ENCODE measurements around the gene TULP4. TPM values are rescaled to one million over a fixed set of nuclear protein-coding genes. Genes with fewer than 3 reads are reported as not detected.

TULP4 gene
- total RNA-seq, 1 experiment from 2014 or later, result 64.6 TPM

- Histone ChIP-seq H4K5ac (ENCODE audit: insufficient read length, low read depth, low read length) (no peak overlapping the region), H3K4ac (ENCODE audit: low read depth, low read length) (no peak overlapping the region), H2BK120ac (ENCODE audit: low read depth, low read length, poor library complexity, severe bottlenecking) (no peak overlapping the region), H2AFZ (ENCODE audit: low read length) (no peak overlapping the region), H3K18ac (ENCODE audit: insufficient read length, low read depth, low read length) (no peak overlapping the region), H2AK5ac (ENCODE audit: insufficient read length, low read length) (no peak overlapping the region), H3K9ac (ENCODE audit: extremely low read depth, insufficient read length, low read length) (no peak overlapping the region), H4K8ac (replicated peaks; ENCODE audit: insufficient read length, low read depth, low read length) (no peak overlapping the region), H3K79me2 (ENCODE audit: insufficient read depth, low read length) (no peaks in the 10 kb centered on the region; the same call in 1 of the 2 replicates), H4K91ac (ENCODE audit: insufficient read length, low read depth, low read length) (no peak overlapping the region), H3K4me2 (ENCODE audit: insufficient read depth, insufficient read length, low read length) (no peak overlapping the region), H3K79me1 (ENCODE audit: insufficient read depth, low read depth, low read length, poor library complexity, severe bottlenecking) (no peaks in the 10 kb centered on the region), H2BK12ac (ENCODE audit: insufficient read length, low read depth, low read length) (no peak overlapping the region), H2BK15ac (ENCODE audit: low read depth, low read length) (no peak overlapping the region), H3K27me3 (ENCODE audit: insufficient read depth, low read length) (no peaks in the 10 kb centered on the region), H3T11ph (ENCODE audit: low read length) (no peak overlapping the region), H3K14ac (ENCODE audit: insufficient read depth, low read length) (no peak overlapping the region), H3K27ac (ENCODE audit: insufficient read length, low read depth, low read length) (no peak overlapping the region), H2BK20ac (ENCODE audit: low read depth, low read length, poor library complexity, severe bottlenecking) (no peak overlapping the region), H3K23me2 (ENCODE audit: insufficient read length, low read depth, low read length, poor library complexity, severe bottlenecking) (no peaks in the 10 kb centered on the region), H4K20me1 (ENCODE audit: control insufficient read depth, insufficient read depth, insufficient read length) (no peaks in the 10 kb centered on the region), H3K4me1 (ENCODE audit: insufficient read depth, low read length) (no peaks in the 10 kb centered on the region), H3K56ac (ENCODE audit: insufficient read length, low read depth, low read length) (no peak overlapping the region), H3K23ac (ENCODE audit: insufficient read length, low read depth, low read length) (no peak overlapping the region), H3K9me3 (ENCODE audit: control insufficient read depth, low read depth, low read length) (no peaks in the 10 kb centered on the region), H2BK5ac (ENCODE audit: insufficient read length, low read length) (no peak overlapping the region)
- Mint-ChIP-seq H3K9me3 (peaks cover 0 to 4% of the 10 kb centered on the region in 2 experiments; a peak in 1 of 5 replicates), H3K4me1 (peaks cover 12 to 17% of the 10 kb centered on the region in 2 experiments), H3K4me3 (no peak overlapping the region), H3K36me3 (ENCODE audit: insufficient read depth in 1 of 3, low read depth in 3 of 3) (peaks cover 9 to 30% (median 16%) of the 10 kb centered on the region in 3 experiments; a peak in 6 of 7 replicates), H3K27ac (no peak overlapping the region; a peak in 1 of 7 replicates), H3K27me3 (ENCODE audit: low read depth) (no peaks in the 10 kb centered on the region)
- no CpG with 5 or more reads among the region's 1 CpG for WGBS (ENCODE audit: extremely low coverage, insufficient read length, low lambda C conversion rate)
- TF ChIP-seq CTCF (conservative IDR thresholded peaks at IDR 0.05), result no peak
- no peak for DNase-seq
Measured at GRCh38 chr6:158417760-158418098, 105.5 kb downstream of the TULP4 start.

Measured in H9 (cell line).